Measurements from ENCODE around the gene MAST4. TPM values are rescaled to one million over a fixed set of nuclear protein-coding genes. Genes with fewer than 3 reads are reported as not detected.
A peak's percentile ranks its signal among the peaks of the same experiment; 100 is the strongest.

MAST4 gene
- total RNA-seq, 2 experiments from 2014 or later = 27.7 to 28.8 TPM

DNA sequence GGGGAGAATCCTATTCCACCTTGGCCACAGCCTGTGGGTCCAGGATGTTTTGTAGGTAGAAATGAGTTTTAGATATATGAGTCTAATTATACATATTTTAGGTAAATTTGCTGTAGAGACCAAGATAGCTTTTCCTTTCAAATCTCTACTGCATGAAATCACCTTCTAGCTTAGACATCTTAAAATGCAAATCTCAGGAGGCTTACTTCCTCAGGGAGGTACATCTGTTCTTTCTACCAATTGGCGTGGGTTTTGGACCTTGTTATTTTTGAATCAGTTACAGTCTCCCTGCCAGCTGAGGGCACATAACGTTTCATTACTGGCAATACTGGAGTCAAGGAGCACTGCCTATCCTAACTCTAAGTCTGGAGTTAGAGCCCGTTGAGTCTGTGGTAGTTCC lies 28.7 kb upstream of the MAST4 start:
- Mint-ChIP-seq H3K9me3 (no peaks in the 10 kb centered on the region), H3K4me1 (ENCODE audit: low read depth) (peaks cover 8% of the 10 kb centered on the region), H3K36me3 (ENCODE audit: low read depth) (no peaks in the 10 kb centered on the region), H3K27ac (no peak overlapping the region), H3K4me3 (no peak overlapping the region), H3K27me3 (ENCODE audit: low read depth) (peaks cover 9% of the 10 kb centered on the region)
- intact Hi-C loops (cut with micrococcal nuclease) = no loop called here
- no peak for DNase-seq
- CTCF ChIA-PET = no interaction called here

DNA sequence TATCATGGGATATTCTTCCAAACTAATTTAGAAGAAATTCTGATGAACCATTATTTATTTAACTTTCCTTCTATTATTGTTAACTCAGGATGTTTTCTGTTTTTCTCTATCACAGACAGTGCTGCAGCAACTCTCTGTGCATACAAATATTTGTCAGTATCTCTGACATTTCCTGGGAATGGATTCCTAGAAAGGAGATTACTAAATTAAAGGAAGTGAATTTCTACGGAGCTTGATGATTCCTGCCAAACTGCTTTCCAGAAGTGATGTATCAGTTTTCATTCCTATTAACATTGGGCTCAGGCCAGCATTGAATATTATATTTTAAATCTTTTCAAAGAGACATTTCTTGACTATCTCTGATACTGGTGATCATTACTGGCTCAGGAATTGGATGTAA lies 26.0 kb upstream of the MAST4 start:
- Mint-ChIP-seq H3K4me3 (no peak overlapping the region), H3K27me3 (ENCODE audit: low read depth) (peaks cover 13% of the 10 kb centered on the region), H3K4me1 (ENCODE audit: low read depth) (peaks cover 8% of the 10 kb centered on the region), H3K9me3 (no peaks in the 10 kb centered on the region), H3K36me3 (ENCODE audit: low read depth) (no peaks in the 10 kb centered on the region), H3K27ac (no peak overlapping the region)
- CTCF ChIA-PET = interaction anchor here (0.8 kb wide), 1 partner anchor 42 kb away, joined by 3 read pairs; no protein-coding TSS in a partner anchor
- intact Hi-C loops (cut with micrococcal nuclease) = no loop called here
- DNase-seq = no peak

- peaks cover 26% of the 10 kb centered on the region for H3K27me3 Mint-ChIP-seq (ENCODE audit: low read depth)
- DNase-seq = no peak
- H3K4me1 Mint-ChIP-seq (ENCODE audit: low read depth) = no peaks in the 10 kb centered on the region
- no peaks in the 10 kb centered on the region for H3K9me3 Mint-ChIP-seq
- intact Hi-C loops (cut with micrococcal nuclease) = no loop called here
- CTCF ChIA-PET = no interaction called here
- H3K4me3 Mint-ChIP-seq = no peak overlapping the region
- no peaks in the 10 kb centered on the region for H3K36me3 Mint-ChIP-seq (ENCODE audit: low read depth)
- no peak overlapping the region for H3K27ac Mint-ChIP-seq
Measured at GRCh38 chr5:66573733-66574132, 22.5 kb upstream of the MAST4 start.

DNA sequence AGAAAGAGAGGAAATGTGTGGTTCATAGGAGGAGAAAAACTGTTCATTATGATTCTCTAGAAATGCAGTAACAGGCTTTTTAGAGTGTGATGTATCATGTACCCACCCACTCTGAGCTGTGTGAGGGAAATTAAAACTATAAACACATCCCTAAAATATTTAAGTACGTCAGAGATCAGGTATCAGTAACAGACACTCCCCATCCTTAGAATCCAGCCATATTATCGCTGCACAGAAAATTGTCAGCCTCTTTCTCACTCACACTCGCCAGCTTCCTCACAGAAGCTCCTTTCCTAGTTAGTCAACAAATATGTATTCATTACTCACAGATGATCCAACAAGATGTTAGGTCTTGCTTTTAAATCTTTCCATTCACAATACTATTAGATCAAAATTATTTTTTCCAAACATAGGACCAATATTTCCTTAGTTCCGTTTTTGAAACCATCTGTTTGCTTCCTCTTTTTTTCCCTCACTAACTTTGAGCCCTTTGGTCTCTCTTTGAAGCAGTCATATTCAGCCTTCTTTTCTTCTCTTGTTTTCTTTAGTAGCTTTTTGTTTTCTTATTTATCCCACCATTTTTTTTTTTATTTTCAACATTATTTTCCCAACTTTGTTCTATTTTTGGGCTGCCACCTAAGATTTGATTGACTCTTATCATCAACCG lies 13.6 kb upstream of the MAST4 start:
- no peak for DNase-seq
- no peaks in the 10 kb centered on the region for H3K9me3 Mint-ChIP-seq
- H3K27me3 Mint-ChIP-seq (ENCODE audit: low read depth) = peaks cover 28% of the 10 kb centered on the region
- H3K36me3 Mint-ChIP-seq (ENCODE audit: low read depth) = no peaks in the 10 kb centered on the region
- intact Hi-C loops (cut with micrococcal nuclease) = no loop called here
- H3K4me1 Mint-ChIP-seq (ENCODE audit: low read depth) = no peaks in the 10 kb centered on the region
- H3K4me3 Mint-ChIP-seq = no peak overlapping the region
- CTCF ChIA-PET = no interaction called here
- H3K27ac Mint-ChIP-seq = no peak overlapping the region

- Mint-ChIP-seq H3K9me3 (no peaks in the 10 kb centered on the region), H3K4me3 (no peak overlapping the region), H3K4me1 (ENCODE audit: low read depth) (no peaks in the 10 kb centered on the region), H3K27me3 (ENCODE audit: low read depth) (peaks cover 32% of the 10 kb centered on the region), H3K36me3 (ENCODE audit: low read depth) (no peaks in the 10 kb centered on the region), H3K27ac (no peak overlapping the region)
- intact Hi-C loops (cut with micrococcal nuclease) = no loop called here
- CTCF ChIA-PET = interaction anchor here (0.5 to 1.2 kb wide), 2 partner anchors 276 to 279 kb away, joined by 3 read pairs; no protein-coding TSS in a partner anchor
- DNase-seq = no peak
Measured at GRCh38 chr5:66585291-66585690, 10.9 kb upstream of the MAST4 start.

DNA sequence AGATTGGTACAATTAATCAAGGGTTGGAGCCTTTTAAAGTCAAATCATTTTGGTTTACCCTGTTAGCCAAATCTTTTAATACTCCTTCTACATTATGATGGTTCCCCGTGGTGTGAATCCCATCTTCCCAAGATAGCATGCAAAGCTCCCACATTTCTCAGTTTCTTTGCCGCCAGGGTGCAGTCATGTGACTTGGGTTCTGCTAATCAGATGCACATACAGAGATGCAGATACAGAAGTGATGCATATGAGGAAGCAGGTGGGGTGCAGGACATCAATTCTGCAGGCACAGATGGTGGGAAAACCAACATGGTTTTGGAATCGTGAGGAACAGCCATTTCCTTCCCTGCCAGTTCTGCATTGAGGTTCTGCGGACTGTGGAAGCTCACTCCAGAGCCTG lies 8.4 kb upstream of the MAST4 start:
- Mint-ChIP-seq H3K27ac (no peak overlapping the region), H3K27me3 (ENCODE audit: low read depth) (peaks cover 34% of the 10 kb centered on the region), H3K4me1 (ENCODE audit: low read depth) (no peaks in the 10 kb centered on the region), H3K36me3 (ENCODE audit: low read depth) (no peaks in the 10 kb centered on the region), H3K9me3 (no peaks in the 10 kb centered on the region), H3K4me3 (no peak overlapping the region)
- CTCF ChIA-PET = no interaction called here
- no peak for DNase-seq
- intact Hi-C loops (cut with micrococcal nuclease) = no loop called here

- Mint-ChIP-seq H3K4me1 (ENCODE audit: low read depth) (peaks cover 9% of the 10 kb centered on the region), H3K36me3 (ENCODE audit: low read depth) (no peaks in the 10 kb centered on the region), H3K4me3 (peak overlapping the region; percentile 76), H3K27me3 (ENCODE audit: low read depth) (peaks cover 58% of the 10 kb centered on the region), H3K27ac (no peak overlapping the region), H3K9me3 (no peaks in the 10 kb centered on the region)
- CTCF ChIA-PET = no interaction called here
- no peak for DNase-seq
- intact Hi-C loops (cut with micrococcal nuclease) = loop anchor here (1.0 to 5.0 kb wide), 3 partner anchors 42 to 290 kb away; no protein-coding TSS in a partner anchor
Measured at GRCh38 chr5:66596636-66597182, 516 bp downstream of the MAST4 start.

DNA sequence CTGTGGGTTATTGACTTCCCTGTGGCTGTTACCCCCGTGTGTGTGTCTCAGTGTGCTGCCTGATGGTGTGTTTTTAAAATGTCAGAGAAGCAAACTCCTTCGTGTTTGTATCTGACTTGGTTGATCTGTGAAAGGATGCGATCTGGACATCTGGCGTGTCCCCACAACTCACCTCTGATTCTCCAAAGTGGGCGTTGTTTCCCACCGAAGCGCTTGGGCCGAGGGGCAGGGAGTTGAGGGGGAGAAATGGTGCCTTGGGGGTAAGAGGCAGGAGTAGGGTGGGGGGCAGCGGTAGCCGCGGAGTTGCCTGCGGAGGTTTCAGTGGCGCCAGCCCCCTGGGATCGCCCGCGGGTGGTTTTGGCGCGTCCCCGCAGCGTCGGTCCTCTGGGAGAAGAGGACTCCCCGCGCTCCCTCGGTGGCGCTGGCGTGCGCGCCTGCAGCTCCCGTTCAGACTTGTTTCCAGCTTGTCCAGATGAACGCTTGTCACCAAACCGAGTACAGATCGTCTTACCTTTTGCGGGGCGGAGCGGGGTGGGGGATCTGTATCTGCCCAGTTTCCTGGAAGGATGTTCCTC lies 1.1 kb downstream of the MAST4 start:
- peaks cover 9% of the 10 kb centered on the region for H3K4me1 Mint-ChIP-seq (ENCODE audit: low read depth)
- H3K27ac Mint-ChIP-seq = no peak overlapping the region
- H3K36me3 Mint-ChIP-seq (ENCODE audit: low read depth) = no peaks in the 10 kb centered on the region
- peak; percentile 35 for DNase-seq
- CTCF ChIA-PET = interaction anchor here (1.4 kb wide), 1 partner anchor 291 kb away, joined by 8 read pairs; no protein-coding TSS in a partner anchor
- H3K4me3 Mint-ChIP-seq = peak overlapping the region; percentile 76
- H3K9me3 Mint-ChIP-seq = no peaks in the 10 kb centered on the region
- H3K27me3 Mint-ChIP-seq (ENCODE audit: low read depth) = peaks cover 56% of the 10 kb centered on the region
- intact Hi-C loops (cut with micrococcal nuclease) = loop anchor here (2.0 to 5.0 kb wide), 2 partner anchors 70 to 290 kb away; no protein-coding TSS in a partner anchor

DNA sequence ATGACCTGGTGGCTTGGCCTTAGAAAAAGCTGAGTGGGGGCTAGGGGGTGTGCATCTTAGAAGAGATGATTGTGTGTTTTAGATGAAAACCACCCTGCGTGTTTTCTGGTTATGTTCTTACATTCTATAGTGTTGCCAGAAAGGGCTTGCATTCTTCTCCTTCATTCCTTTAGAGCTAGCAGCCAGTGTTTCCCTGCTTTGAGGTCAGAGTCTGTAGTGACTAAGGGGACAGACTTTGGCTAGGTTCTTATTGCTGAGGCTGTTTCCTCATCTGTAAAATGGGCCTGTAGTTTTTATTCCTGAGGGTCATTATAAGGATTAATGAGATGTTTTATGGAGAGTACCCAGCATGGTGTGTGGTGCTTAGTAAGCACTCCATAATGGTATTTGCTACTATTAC lies 6.4 kb downstream of the MAST4 start:
- Mint-ChIP-seq H3K4me3 (no peak overlapping the region), H3K4me1 (ENCODE audit: low read depth) (peaks cover 2% of the 10 kb centered on the region), H3K27ac (no peak overlapping the region), H3K36me3 (ENCODE audit: low read depth) (no peaks in the 10 kb centered on the region), H3K9me3 (no peaks in the 10 kb centered on the region), H3K27me3 (ENCODE audit: low read depth) (peaks cover 41% of the 10 kb centered on the region)
- DNase-seq = no peak
- CTCF ChIA-PET = interaction anchor here (0.7 kb wide), 1 partner anchor 15 kb away, joined by 4 read pairs; no protein-coding TSS in a partner anchor
- intact Hi-C loops (cut with micrococcal nuclease) = no loop called here

DNA sequence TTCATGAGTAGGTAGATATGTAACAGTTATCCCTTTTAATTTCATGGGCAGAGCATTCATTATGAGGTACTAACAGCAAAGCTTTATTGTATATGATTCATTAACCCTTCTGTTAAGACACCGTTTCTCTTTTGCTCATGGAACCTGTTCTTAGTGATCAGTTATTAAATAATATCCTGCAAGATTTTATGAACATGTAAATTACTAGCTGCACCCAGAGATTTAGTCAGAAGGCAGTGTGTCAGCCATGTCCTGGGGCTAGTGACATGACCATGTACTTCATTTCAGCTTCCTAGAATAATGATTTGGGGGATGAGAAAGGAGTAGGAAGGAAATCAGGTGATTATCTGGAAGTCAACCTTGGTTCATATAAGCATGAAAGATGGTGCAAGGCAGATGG lies 7.0 kb downstream of the MAST4 start:
- Mint-ChIP-seq H3K27ac (no peak overlapping the region), H3K9me3 (no peaks in the 10 kb centered on the region), H3K4me3 (no peak overlapping the region), H3K27me3 (ENCODE audit: low read depth) (peaks cover 35% of the 10 kb centered on the region), H3K36me3 (ENCODE audit: low read depth) (no peaks in the 10 kb centered on the region), H3K4me1 (ENCODE audit: low read depth) (no peaks in the 10 kb centered on the region)
- CTCF ChIA-PET = no interaction called here
- DNase-seq = no peak
- intact Hi-C loops (cut with micrococcal nuclease) = no loop called here

DNA sequence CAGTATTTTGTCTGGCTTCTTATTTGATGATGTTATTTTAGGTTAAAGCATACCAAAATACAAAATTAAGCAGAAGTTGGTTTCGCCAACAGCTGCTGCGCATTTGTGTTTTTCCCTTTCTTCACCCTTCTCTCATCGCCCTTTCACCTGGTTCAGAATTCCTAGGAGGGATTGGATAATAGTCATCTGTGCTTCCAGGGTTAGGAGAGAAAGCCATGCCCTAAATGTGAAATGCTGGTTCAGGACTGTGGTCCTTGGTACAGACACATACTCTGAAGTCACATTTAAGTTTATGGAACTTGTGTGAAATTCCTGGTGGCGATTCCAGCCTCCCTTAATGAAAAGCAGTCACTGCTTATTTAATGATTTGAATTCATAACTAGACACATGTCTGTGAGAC lies 7.7 kb downstream of the MAST4 start:
- H3K27me3 Mint-ChIP-seq (ENCODE audit: low read depth) = peaks cover 28% of the 10 kb centered on the region
- CTCF ChIA-PET = no interaction called here
- intact Hi-C loops (cut with micrococcal nuclease) = no loop called here
- no peak overlapping the region for H3K4me3 Mint-ChIP-seq
- no peaks in the 10 kb centered on the region for H3K36me3 Mint-ChIP-seq (ENCODE audit: low read depth)
- no peaks in the 10 kb centered on the region for H3K4me1 Mint-ChIP-seq (ENCODE audit: low read depth)
- no peak for DNase-seq
- H3K9me3 Mint-ChIP-seq = no peaks in the 10 kb centered on the region
- H3K27ac Mint-ChIP-seq = no peak overlapping the region

DNA sequence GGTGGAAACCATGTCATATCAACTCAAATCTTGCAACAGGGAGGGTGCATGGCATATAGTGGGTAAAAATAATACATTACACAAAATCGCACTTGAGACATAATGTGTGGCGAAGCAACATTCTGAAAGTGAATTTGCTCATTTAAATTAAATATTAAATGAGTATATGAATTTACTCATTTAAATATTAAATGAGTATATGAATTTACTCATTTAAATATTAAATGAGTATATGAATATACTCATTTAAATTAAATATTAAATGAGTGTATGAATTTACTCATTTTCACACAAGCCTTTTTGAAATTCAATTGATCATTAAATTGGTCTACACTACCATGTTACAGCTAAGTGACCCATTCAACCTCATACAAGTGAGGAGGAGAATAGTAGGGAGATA lies 10.5 kb downstream of the MAST4 start:
- no peaks in the 10 kb centered on the region for H3K36me3 Mint-ChIP-seq (ENCODE audit: low read depth)
- H3K4me1 Mint-ChIP-seq (ENCODE audit: low read depth) = no peaks in the 10 kb centered on the region
- no peaks in the 10 kb centered on the region for H3K9me3 Mint-ChIP-seq
- no peak for DNase-seq
- H3K27me3 Mint-ChIP-seq (ENCODE audit: low read depth) = peaks cover 24% of the 10 kb centered on the region
- H3K27ac Mint-ChIP-seq = no peak overlapping the region
- intact Hi-C loops (cut with micrococcal nuclease) = no loop called here
- no peak overlapping the region for H3K4me3 Mint-ChIP-seq
- CTCF ChIA-PET = interaction anchor here (0.6 kb wide), 1 partner anchor 156 kb away, joined by 4 read pairs; no protein-coding TSS in a partner anchor

- CTCF ChIA-PET = no interaction called here
Measured at GRCh38 chr5:66608501-66608900, 12.3 kb downstream of the MAST4 start.

More at GRCh38 chr5:66608501-66608900, 12.3 kb downstream of the MAST4 start:
- no peak overlapping the region for H3K4me3 Mint-ChIP-seq
- H3K27ac Mint-ChIP-seq = no peak overlapping the region
- DNase-seq = no peak
- H3K4me1 Mint-ChIP-seq (ENCODE audit: low read depth) = no peaks in the 10 kb centered on the region
- H3K36me3 Mint-ChIP-seq (ENCODE audit: low read depth) = no peaks in the 10 kb centered on the region
- no peaks in the 10 kb centered on the region for H3K9me3 Mint-ChIP-seq
- H3K27me3 Mint-ChIP-seq (ENCODE audit: low read depth) = peaks cover 14% of the 10 kb centered on the region
- intact Hi-C loops (cut with micrococcal nuclease) = no loop called here

Data from activated naive CD4-positive, alpha-beta T cell treated with anti-CD3 and anti-CD28 coated beads for 36 hours (primary cell).